K562 (cell line): ENCODE results near the gene COLEC12. TPM values are rescaled to one million over a fixed set of nuclear protein-coding genes. Genes with fewer than 3 reads are reported as not detected.

Experiments
- ATAC-seq: fragments of 200-7000 bp; cut with Tn5 transposase; 3 replicates; pipeline ENCODE4 v1.9.1; 2020; ENCODE audit warnings: moderate library complexity
- BruUV-seq: library from RNA; stranded (reverse); fragments of 400-500 nt; replicated peaks from 2 replicates; lab custom pipeline; 2021; lab: Mats Ljungman, UMichigan
- CTCF ChIA-PET: fragments of 300-600 bp; formaldehyde crosslinking; extraction: SDS; loops from one replicate; lab custom pipeline; 2021; ENCODE audit warnings: low intra/inter-chr PET ratio; lab: Yijun Ruan, JAX
- POLR2A ChIA-PET: fragments of 300-600, 350-650 bp; sonication (Branson Sonifier 250); formaldehyde crosslinking; extraction: SDS; loops from one replicate; lab custom pipeline; 2021; ENCODE audit warnings: antibody characterized with exemption, inconsistent platforms; lab: Yijun Ruan, JAX
- DNase-seq, 4 experiments: peaks; one replicate each; pipeline versions ENCODE4 v3.0.0 to v3.0.0-alpha.2; 2011 to 2018; ENCODE audit warnings: low spot score in 3 of 4, mixed read lengths in 3 of 4; ENCODE audit errors: extremely low read depth in 1 of 4
- FAIRE-seq: peaks from 2 replicates; lab custom pipeline; 2011; peaks lifted over from hg19 to GRCh38; lab: Jason Lieb, UNC
- H2AFZ ChIP-seq: 2 replicates; pipeline ENCODE4 v1.6.0; 2011; ENCODE audit warnings: low read depth, low read length, control low read depth, inconsistent platforms
- H3K27ac ChIP-seq: fragments of 200-600 bp; 3 replicates; pipeline ENCODE4 v1.8.0; 2011; ENCODE audit warnings: low read depth, mild to moderate bottlenecking, control low read depth, inconsistent platforms, low read length, moderate library complexity, mixed read lengths; ENCODE audit errors: extremely low read depth
- H3K27me3 ChIP-seq, 2 experiments: fragments of 300-600 bp in 1 of 2; 2 replicates in 1 of 2; 3 replicates in 1 of 2; pipeline versions ENCODE4 v1.6.0 to v1.8.0; 2011; ENCODE audit warnings: inconsistent platforms in 2 of 2, low read length in 2 of 2, mild to moderate bottlenecking in 1 of 2, mixed read lengths in 1 of 2, moderate library complexity in 1 of 2; ENCODE audit not compliant: control insufficient read depth in 2 of 2, insufficient read depth in 2 of 2
- H3K36me3 ChIP-seq: fragments of 300-600 bp; 3 replicates; pipeline ENCODE4 v1.8.0; 2011; ENCODE audit warnings: mild to moderate bottlenecking, low read length, inconsistent platforms; ENCODE audit not compliant: control insufficient read depth, insufficient read depth
- H3K4me1 ChIP-seq, 2 experiments: fragments of 200-600 bp in 1 of 2; replicated peaks in 1 of 2; 2 replicates in 1 of 2; 3 replicates in 1 of 2; pipeline versions ENCODE4 v1.5.1 to v1.8.0; 2011; ENCODE audit warnings: inconsistent platforms in 2 of 2, low read length in 2 of 2, mild to moderate bottlenecking in 1 of 2, mixed read lengths in 1 of 2, moderate library complexity in 1 of 2; ENCODE audit not compliant: control insufficient read depth in 2 of 2, insufficient read depth in 2 of 2
- H3K4me2 ChIP-seq: 2 replicates; pipeline ENCODE4 v1.6.1; 2011; ENCODE audit warnings: low read length, control low read depth, inconsistent platforms, mixed read lengths; ENCODE audit not compliant: insufficient read depth
- H3K4me3 ChIP-seq: fragments of 200-600 bp; sonication (generic), shearing (Covaris generic); 2 replicates; pipeline ENCODE4 v1.5.1; 2016; ENCODE audit warnings: control low read depth, inconsistent platforms
- H3K79me2 ChIP-seq: fragments of 200-600 bp; 3 replicates; pipeline ENCODE4 v1.8.0; 2011; ENCODE audit warnings: low read length, inconsistent platforms; ENCODE audit not compliant: control insufficient read depth, insufficient read depth
- H3K9ac ChIP-seq, 2 experiments: 2 replicates each; pipeline versions ENCODE4 v1.6.0 to v1.6.1; 2011; ENCODE audit warnings: low read depth in 2 of 2, low read length in 2 of 2, control low read depth in 1 of 2, inconsistent platforms in 1 of 2, mild to moderate bottlenecking in 1 of 2, mixed read lengths in 1 of 2; ENCODE audit not compliant: insufficient read depth in 1 of 2
- H3K9me1 ChIP-seq: one replicate; pipeline ENCODE4 v1.6.0; 2011; ENCODE audit warnings: inconsistent platforms, mild to moderate bottlenecking, low read length, moderate library complexity; ENCODE audit not compliant: control insufficient read depth, insufficient read depth
- H3K9me3 ChIP-seq: replicated peaks from 2 replicates; pipeline ENCODE4 v1.5.1; 2011; ENCODE audit warnings: low read depth, low read length, inconsistent platforms; ENCODE audit not compliant: control insufficient read depth, insufficient read depth
- H4K20me1 ChIP-seq: replicated peaks from 2 replicates; pipeline ENCODE4 v1.6.1; 2011; ENCODE audit warnings: low read length, inconsistent platforms, mixed read lengths; ENCODE audit not compliant: control insufficient read depth, insufficient read depth
- E4F1 ChIP-seq: fragments of 250-450 bp; sonication (Bioruptor Pico); IDR thresholded peaks from 2 replicates; pipeline ENCODE4 v1.5.0; 2021; ENCODE audit warnings: mild to moderate bottlenecking, borderline replicate concordance
- NCOR1 ChIP-seq: fragments of 450-650 bp; IDR thresholded peaks from 2 replicates; pipeline ENCODE4 v1.6.1; 2016; ENCODE audit warnings: mild to moderate bottlenecking, moderate library complexity
- WHSC1 ChIP-seq: IDR thresholded peaks from one replicate; pipeline ENCODE4 v1.6.1; 2012; ENCODE audit warnings: low read length, control low read depth, inconsistent platforms
- ZNF668 ChIP-seq: fragments of 250-450 bp; sonication (Bioruptor Pico); IDR thresholded peaks from 2 replicates; pipeline ENCODE4 v1.8.0; 2022; ENCODE audit warnings: mild to moderate bottlenecking, inconsistent platforms
- WGBS: fragments of 100-300 bp; shearing (Covaris generic); methylation state at CpG from one replicate; pipeline ENCODE4 v1.1.6; 2016; ENCODE audit warnings: low coverage, mixed read lengths; ENCODE audit not compliant: insufficient coverage; ENCODE audit errors: missing lambda C conversion rate; 5-methylcytosine and 5-hydroxymethylcytosine counted together
- in situ Hi-C: fragments of 300-500 bp; cut with MboI; formaldehyde crosslinking; loops from 4 replicates; pipeline ENCODE4 v1.15.0; 2018; ENCODE audit warnings: inconsistent platforms, mixed read lengths
- intact Hi-C: fragments of 100-400 bp; cut with micrococcal nuclease; formaldehyde crosslinking; loops from 2 replicates; pipeline ENCODE4 v1.14.2; 2022
- polyA plus RNA-seq, 8 experiments: library from polyadenylated mRNA; depleted of rRNA in 4 of 8; stranded (reverse) in 5 of 8; unstranded in 3 of 8; fragments of >200 nt; fragmentation: Nextera tagmentation in 2 of 8; fragmentation: Illumina TruSeq in 1 of 8; extraction: Ambion mirVana in 2 of 8; extraction: Trizol in 1 of 8; gene quantifications; 2 replicates each; pipeline versions ENCODE4 v1.2.1 to v1.2.3, GENCODE V29; 2011 to 2014; ENCODE audit warnings: inconsistent platforms in 1 of 8, missing spikeins in 1 of 8
- total RNA-seq, 7 experiments: library from RNA; depleted of rRNA in 6 of 7; stranded (reverse); fragments of >200 nt in 6 of 7; fragmentation: Illumina TruSeq in 2 of 7; extraction: Trizol in 2 of 7; gene quantifications; 2 replicates each; pipeline versions ENCODE4 v1.2.1 to v1.2.3, GENCODE V29; 2011 to 2021; ENCODE audit warnings: low replicate concordance in 1 of 7
- TF ChIP-seq, protein P1 (sequence below): fragments of 450-650 bp; IDR thresholded peaks from 2 replicates; pipeline ENCODE4 v1.6.1; 2016
- TF ChIP-seq, protein P2 (sequence below): conservative IDR thresholded peaks from 2 replicates; pipeline ENCODE4 v1.6.1; 2011; ENCODE audit warnings: low read depth, mild to moderate bottlenecking, low read length; ENCODE audit not compliant: control insufficient read depth

The COLEC12 gene
- total and polyA plus RNA-seq, 9 of the 15 experiments (the other 6 are each of a cell fraction or from before 2014, with no cell fraction given): 0.04 TPM; not detected in 8

DNA sequence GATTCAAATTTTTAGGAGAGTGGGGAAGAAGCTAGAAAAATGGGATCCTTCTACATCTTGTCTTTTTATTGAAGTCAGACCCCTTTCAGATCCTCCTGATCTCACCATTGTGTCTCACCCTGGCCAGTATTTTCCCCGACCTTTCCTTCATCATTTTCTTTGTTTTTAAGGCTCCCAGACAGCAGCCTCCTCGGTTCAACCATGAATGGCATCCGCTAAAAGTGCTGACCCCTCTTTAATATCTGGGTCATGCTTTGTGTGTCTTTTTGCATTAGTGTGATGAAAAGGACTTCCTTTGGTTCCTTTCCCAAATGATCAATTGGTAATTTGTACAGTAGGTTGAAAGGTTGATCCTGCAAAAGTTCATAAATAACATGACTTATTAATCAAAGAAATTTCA is 205.9 kb downstream of the COLEC12 start:
- intact Hi-C loops: loop anchor here (5.0 kb wide), 1 partner anchor 173 kb away; no protein-coding TSS in a partner anchor
- WGBS: 3% methylated on average over 3 of the region's 3 CpGs
- no peaks in the 10 kb centered on the region for H3K9me3 ChIP-seq
- H3K4me3 ChIP-seq: no peak overlapping the region
- peaks cover 9 to 20% of the 10 kb centered on the region in 2 experiments; a peak in 4 of 5 replicates for H3K27me3 ChIP-seq
- ChIA-PET CTCF (no interaction called here), POLR2A (interaction anchor here (1.5 kb wide), 1 partner anchor 27 kb away, joined by 3 read pairs; the partner anchor contains the start of gene THOC1)
- FAIRE-seq: no peak
- in situ Hi-C loops: no loop called here
- H3K27ac ChIP-seq: no peak overlapping the region
- no TSS peak for BruUV-seq
- H3K4me1 ChIP-seq: peaks cover 0 to 6% of the 10 kb centered on the region in 2 experiments; a peak in 3 of 5 replicates
- TF ChIP-seq NCOR1: no peak
- no peak for TF ChIP-seq ZNF668 (CRISPR knock-in tag)
- TF ChIP-seq, protein P1, sequence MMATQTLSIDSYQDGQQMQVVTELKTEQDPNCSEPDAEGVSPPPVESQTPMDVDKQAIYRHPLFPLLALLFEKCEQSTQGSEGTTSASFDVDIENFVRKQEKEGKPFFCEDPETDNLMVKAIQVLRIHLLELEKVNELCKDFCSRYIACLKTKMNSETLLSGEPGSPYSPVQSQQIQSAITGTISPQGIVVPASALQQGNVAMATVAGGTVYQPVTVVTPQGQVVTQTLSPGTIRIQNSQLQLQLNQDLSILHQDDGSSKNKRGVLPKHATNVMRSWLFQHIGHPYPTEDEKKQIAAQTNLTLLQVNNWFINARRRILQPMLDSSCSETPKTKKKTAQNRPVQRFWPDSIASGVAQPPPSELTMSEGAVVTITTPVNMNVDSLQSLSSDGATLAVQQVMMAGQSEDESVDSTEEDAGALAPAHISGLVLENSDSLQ: no peak
- no peak for TF ChIP-seq WHSC1
- TF ChIP-seq E4F1 (CRISPR knock-in tag): no peak
- TF ChIP-seq, protein P2, sequence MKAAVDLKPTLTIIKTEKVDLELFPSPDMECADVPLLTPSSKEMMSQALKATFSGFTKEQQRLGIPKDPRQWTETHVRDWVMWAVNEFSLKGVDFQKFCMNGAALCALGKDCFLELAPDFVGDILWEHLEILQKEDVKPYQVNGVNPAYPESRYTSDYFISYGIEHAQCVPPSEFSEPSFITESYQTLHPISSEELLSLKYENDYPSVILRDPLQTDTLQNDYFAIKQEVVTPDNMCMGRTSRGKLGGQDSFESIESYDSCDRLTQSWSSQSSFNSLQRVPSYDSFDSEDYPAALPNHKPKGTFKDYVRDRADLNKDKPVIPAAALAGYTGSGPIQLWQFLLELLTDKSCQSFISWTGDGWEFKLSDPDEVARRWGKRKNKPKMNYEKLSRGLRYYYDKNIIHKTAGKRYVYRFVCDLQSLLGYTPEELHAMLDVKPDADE: no peak
- ATAC-seq: no peak
- no peaks in the 10 kb centered on the region for H3K79me2 ChIP-seq
- no peaks in the 10 kb centered on the region for H3K36me3 ChIP-seq
- no peaks in the 10 kb centered on the region for H3K9me1 ChIP-seq
- no peak overlapping the region for H2AFZ ChIP-seq
- no peak overlapping the region for H3K9ac ChIP-seq
- no peaks in the 10 kb centered on the region for H4K20me1 ChIP-seq
- DNase-seq: no peak
- no peak overlapping the region for H3K4me2 ChIP-seq
